HepG2 (cell line): ENCODE measurements around the gene ADCY7. TPM values are rescaled to one million over a fixed set of nuclear protein-coding genes. Genes with fewer than 3 reads are reported as not detected.

Experiments used
- ATAC-seq: fragments of 200-7000 bp; cut with Tn5 transposase; 3 replicates; pipeline ENCODE4 v1.9.1; 2020; ENCODE audit warnings: mild to moderate bottlenecking, moderate library complexity
- BruUV-seq: library from RNA; stranded (reverse); fragments of 400-500 nt; replicated peaks from 2 replicates; lab custom pipeline; 2021; lab: Mats Ljungman, UMichigan
- CTCF ChIA-PET: fragments of 300-600 bp; formaldehyde crosslinking; extraction: SDS; loops from one replicate; lab custom pipeline; 2021; ENCODE audit warnings: low total read pairs, inconsistent platforms, low intra/inter-chr PET ratio; lab: Yijun Ruan, JAX
- POLR2A ChIA-PET: fragments of 350-600 bp; sonication (Branson Sonifier 250); formaldehyde crosslinking; loops from one replicate; lab custom pipeline; 2020; ENCODE audit warnings: antibody characterized with exemption, inconsistent platforms; lab: Yijun Ruan, JAX
- DNase-seq: peaks from one replicate; pipeline ENCODE4 v3.0.0-alpha.2; 2015; ENCODE audit warnings: low spot score
- FAIRE-seq: peaks from 3 replicates; lab custom pipeline; 2011; peaks lifted over from hg19 to GRCh38; lab: Jason Lieb, UNC
- H2AFZ ChIP-seq: one replicate; pipeline ENCODE4 v1.6.1; 2011; ENCODE audit warnings: low read length, inconsistent platforms
- H3K27ac ChIP-seq: fragments of 300-600 bp; 3 replicates; pipeline ENCODE4 v1.8.0; 2011; ENCODE audit warnings: mixed run types, mild to moderate bottlenecking, mixed read lengths, low read length, inconsistent platforms; ENCODE audit not compliant: insufficient read depth; ENCODE audit errors: extremely low read length
- H3K27me3 ChIP-seq, 2 experiments: fragments of 200-600 bp in 1 of 2; 2 replicates in 1 of 2; 3 replicates in 1 of 2; pipeline versions ENCODE4 v1.6.0 to v1.8.0; 2011; ENCODE audit warnings: low read length in 2 of 2, mild to moderate bottlenecking in 2 of 2, moderate library complexity in 2 of 2, inconsistent platforms in 1 of 2; ENCODE audit not compliant: insufficient read depth in 2 of 2, control insufficient read depth in 1 of 2
- H3K36me3 ChIP-seq, 2 experiments: fragments of 200-600 bp in 1 of 2; replicated peaks in 1 of 2; 2 replicates in 1 of 2; 3 replicates in 1 of 2; pipeline versions ENCODE4 v1.5.1 to v1.8.0; 2011; ENCODE audit warnings: low read length in 2 of 2, inconsistent platforms in 1 of 2; ENCODE audit not compliant: insufficient read depth in 2 of 2, control insufficient read depth in 1 of 2
- H3K4me1 ChIP-seq: 2 replicates; pipeline ENCODE4 v1.5.1; 2012; ENCODE audit warnings: low read length, inconsistent platforms; ENCODE audit not compliant: insufficient read depth
- H3K4me2 ChIP-seq: 2 replicates; pipeline ENCODE4 v1.6.0; 2011; ENCODE audit warnings: low read depth, low read length, inconsistent platforms
- H3K4me3 ChIP-seq, 3 experiments: fragments of 200-600 bp in 1 of 3; sonication (generic), shearing (Covaris generic) in 1 of 3; replicated peaks in 1 of 3; 2 replicates each; pipeline ENCODE4 v1.5.1; 2011 to 2016; ENCODE audit warnings: low read length in 3 of 3, inconsistent platforms in 2 of 3, low read depth in 2 of 3, mild to moderate bottlenecking in 2 of 3, control low read depth in 1 of 3, mixed read lengths in 1 of 3; ENCODE audit not compliant: insufficient read depth in 1 of 3
- H3K79me2 ChIP-seq: one replicate; pipeline ENCODE4 v1.6.1; 2011; ENCODE audit warnings: low read length, inconsistent platforms; ENCODE audit not compliant: insufficient read depth
- H3K9ac ChIP-seq: 2 replicates; pipeline ENCODE4 v1.6.0; 2011; ENCODE audit warnings: mild to moderate bottlenecking, low read depth, low read length, inconsistent platforms; ENCODE audit not compliant: insufficient read depth
- H3K9me3 ChIP-seq: 2 replicates; pipeline ENCODE4 v1.5.1; 2012; ENCODE audit warnings: mild to moderate bottlenecking, low read length
- H4K20me1 ChIP-seq: 2 replicates; pipeline ENCODE4 v1.6.0; 2011; ENCODE audit warnings: inconsistent platforms, mild to moderate bottlenecking, low read length, moderate library complexity; ENCODE audit not compliant: insufficient read depth
- EHMT2 ChIP-seq: fragments of 200-600 bp; sonication (generic); IDR thresholded peaks from 2 replicates; pipeline ENCODE4 v1.7.0; 2017; ENCODE audit warnings: antibody characterized with exemption, low read depth, low read length, borderline replicate concordance
- HCFC1 ChIP-seq: fragments of 150-350 bp; IDR thresholded peaks from 2 replicates; pipeline ENCODE4 v1.6.1; 2014; ENCODE audit warnings: low read depth, low read length
- JDP2 ChIP-seq: sonication (generic); formaldehyde crosslinking; IDR thresholded peaks from 2 replicates; pipeline ENCODE4 v1.8.1; 2022; ENCODE audit warnings: missing genetic modification reagents, borderline replicate concordance
- MIER2 ChIP-seq: IDR thresholded peaks from 2 replicates; pipeline ENCODE4 v1.6.1; 2016; ENCODE audit warnings: missing biosample characterization, missing genetic modification reagents
- PCBP1 ChIP-seq: fragments of 200-400 bp; formaldehyde crosslinking; IDR thresholded peaks from 2 replicates; pipeline ENCODE4 v1.6.1; 2017; ENCODE audit warnings: mild to moderate bottlenecking, low read depth, low read length, borderline replicate concordance
- RAD21 ChIP-seq: fragments of 450-650 bp; formaldehyde crosslinking; IDR thresholded peaks from 2 replicates; pipeline ENCODE4 v1.5.0; 2020; ENCODE audit warnings: mild to moderate bottlenecking
- STAT5B ChIP-seq: sonication (generic); formaldehyde crosslinking; IDR thresholded peaks from 2 replicates; pipeline ENCODE4 v1.4.0; 2020; ENCODE audit warnings: missing genetic modification reagents
- TAF1 ChIP-seq: sonication (generic); formaldehyde crosslinking; IDR thresholded peaks from 2 replicates; pipeline ENCODE4 v1.4.0; 2020; ENCODE audit warnings: missing genetic modification reagents
- ZFP82 ChIP-seq: sonication (generic); formaldehyde crosslinking; IDR thresholded peaks from 2 replicates; pipeline ENCODE4 v1.5.1; 2020; ENCODE audit warnings: mild to moderate bottlenecking, missing genetic modification reagents, borderline replicate concordance
- ZNF235 ChIP-seq: sonication (generic); formaldehyde crosslinking; IDR thresholded peaks from 2 replicates; pipeline ENCODE4 v1.8.1; 2023; ENCODE audit warnings: mild to moderate bottlenecking, missing genetic modification reagents, borderline replicate concordance
- ZNF557 ChIP-seq: sonication (generic); formaldehyde crosslinking; IDR thresholded peaks from 2 replicates; pipeline ENCODE4 v1.4.0; 2020; ENCODE audit warnings: missing genetic modification reagents
- ZNF672 ChIP-seq: sonication (generic); formaldehyde crosslinking; IDR thresholded peaks from 2 replicates; pipeline ENCODE4 v1.8.1; 2022; ENCODE audit warnings: missing genetic modification reagents
- WGBS: methylation state at CpG from one replicate; pipeline ENCODE4 v1.1.6; 2017; ENCODE audit warnings: low lambda C conversion rate; 5-methylcytosine and 5-hydroxymethylcytosine counted together
- in situ Hi-C: cut with HindIII; loops from 2 replicates; pipeline ENCODE4 v1.10.0; 2017; ENCODE audit warnings: low pct_unique_long_range_greater_than_20kb; ENCODE audit not compliant: extremely low pct_ligation_motif_present
- intact Hi-C: fragments of 100-400 bp; cut with micrococcal nuclease; formaldehyde crosslinking; loops from one replicate; pipeline ENCODE4 v1.10.0; 2022; ENCODE audit not compliant: unreplicated experiment
- polyA plus RNA-seq, 8 experiments: library from polyadenylated mRNA; depleted of rRNA in 3 of 8; stranded (reverse) in 7 of 8; unstranded in 1 of 8; fragments of >200 nt; fragmentation: Illumina TruSeq in 4 of 8; extraction: Trizol in 4 of 8; gene quantifications; 2 replicates each; pipeline versions ENCODE4 v1.2.1 to v1.2.3, GENCODE V29; 2011 to 2016; ENCODE audit warnings: low read depth in 4 of 8, missing spikeins in 1 of 8, mixed read lengths in 1 of 8; ENCODE audit not compliant: insufficient read depth in 1 of 8
- total RNA-seq, 5 experiments: library from RNA; depleted of rRNA; stranded (reverse); fragments of >200 nt; fragmentation: Illumina TruSeq; extraction: Trizol; gene quantifications; 2 replicates each; pipeline ENCODE4 v1.2.3, GENCODE V29; 2016; ENCODE audit warnings: low read depth in 1 of 5
- TF ChIP-seq, protein P1 (sequence below): sonication (generic); formaldehyde crosslinking; conservative IDR thresholded peaks from 2 replicates; pipeline ENCODE4 v1.4.0; 2020; ENCODE audit warnings: missing genetic modification reagents
- TF ChIP-seq, protein P2 (sequence below): sonication (generic); formaldehyde crosslinking; IDR thresholded peaks from 2 replicates; pipeline ENCODE4 v1.4.0; 2020; ENCODE audit warnings: missing genetic modification reagents, mild to moderate bottlenecking, borderline replicate concordance
- TF ChIP-seq, protein P3 (sequence below): sonication (generic); formaldehyde crosslinking; IDR thresholded peaks from 2 replicates; pipeline ENCODE4 v1.5.0; 2020; ENCODE audit warnings: mild to moderate bottlenecking, missing genetic modification reagents, borderline replicate concordance

Gene ADCY7
- total and polyA plus RNA-seq, 2 of the 13 experiments (the other 11 are each of a cell fraction or from before 2014, with no cell fraction given): 2.2 to 4.3 TPM

DNA sequence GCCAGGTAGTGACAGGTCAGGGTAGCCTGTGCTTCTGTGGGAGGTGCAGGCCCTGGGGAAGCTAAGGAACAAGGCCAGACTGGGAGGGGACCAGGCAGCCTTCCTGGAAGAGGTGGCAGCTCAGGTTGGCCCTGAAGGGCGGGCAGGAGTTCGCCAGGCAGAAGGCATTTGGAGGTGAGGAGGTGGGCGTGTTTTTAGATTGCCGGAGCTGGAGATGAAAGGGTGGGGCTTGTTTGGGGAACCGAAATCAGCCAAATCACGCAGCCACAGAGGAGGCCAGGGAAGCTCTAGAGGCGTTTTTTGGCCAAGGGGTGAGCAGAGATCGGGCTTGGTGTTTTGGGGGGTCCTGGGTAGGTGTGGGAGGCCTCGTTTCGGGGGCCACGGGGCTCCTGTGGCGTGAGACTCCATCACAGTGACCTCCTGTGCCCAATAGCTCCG is 7.6 kb downstream of the ADCY7 start:
- ATAC-seq: no peak
- TF ChIP-seq, protein P1, sequence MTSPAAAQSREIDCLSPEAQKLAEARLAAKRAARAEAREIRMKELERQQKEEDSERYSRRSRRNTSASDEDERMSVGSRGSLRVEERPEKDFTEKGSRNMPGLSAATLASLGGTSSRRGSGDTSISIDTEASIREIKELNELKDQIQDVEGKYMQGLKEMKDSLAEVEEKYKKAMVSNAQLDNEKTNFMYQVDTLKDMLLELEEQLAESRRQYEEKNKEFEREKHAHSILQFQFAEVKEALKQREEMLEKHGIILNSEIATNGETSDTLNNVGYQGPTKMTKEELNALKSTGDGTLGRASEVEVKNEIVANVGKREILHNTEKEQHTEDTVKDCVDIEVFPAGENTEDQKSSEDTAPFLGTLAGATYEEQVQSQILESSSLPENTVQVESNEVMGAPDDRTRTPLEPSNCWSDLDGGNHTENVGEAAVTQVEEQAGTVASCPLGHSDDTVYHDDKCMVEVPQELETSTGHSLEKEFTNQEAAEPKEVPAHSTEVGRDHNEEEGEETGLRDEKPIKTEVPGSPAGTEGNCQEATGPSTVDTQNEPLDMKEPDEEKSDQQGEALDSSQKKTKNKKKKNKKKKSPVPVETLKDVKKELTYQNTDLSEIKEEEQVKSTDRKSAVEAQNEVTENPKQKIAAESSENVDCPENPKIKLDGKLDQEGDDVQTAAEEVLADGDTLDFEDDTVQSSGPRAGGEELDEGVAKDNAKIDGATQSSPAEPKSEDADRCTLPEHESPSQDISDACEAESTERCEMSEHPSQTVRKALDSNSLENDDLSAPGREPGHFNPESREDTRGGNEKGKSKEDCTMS (CRISPR knock-in tag): no peak
- TF ChIP-seq EHMT2 (no peak), ZNF672 (CRISPR knock-in tag) (no peak), MIER2 (CRISPR knock-in tag) (no peak), ZNF235 (CRISPR knock-in tag) (no peak), RAD21 (CRISPR knock-in tag) (no peak), HCFC1 (no peak), STAT5B (CRISPR knock-in tag) (no peak), ZNF557 (CRISPR knock-in tag) (no peak), JDP2 (CRISPR knock-in tag) (no peak), ZFP82 (CRISPR knock-in tag) (no peak), PCBP1 (no peak), TAF1 (CRISPR knock-in tag) (no peak)
- TF ChIP-seq, protein P2, sequence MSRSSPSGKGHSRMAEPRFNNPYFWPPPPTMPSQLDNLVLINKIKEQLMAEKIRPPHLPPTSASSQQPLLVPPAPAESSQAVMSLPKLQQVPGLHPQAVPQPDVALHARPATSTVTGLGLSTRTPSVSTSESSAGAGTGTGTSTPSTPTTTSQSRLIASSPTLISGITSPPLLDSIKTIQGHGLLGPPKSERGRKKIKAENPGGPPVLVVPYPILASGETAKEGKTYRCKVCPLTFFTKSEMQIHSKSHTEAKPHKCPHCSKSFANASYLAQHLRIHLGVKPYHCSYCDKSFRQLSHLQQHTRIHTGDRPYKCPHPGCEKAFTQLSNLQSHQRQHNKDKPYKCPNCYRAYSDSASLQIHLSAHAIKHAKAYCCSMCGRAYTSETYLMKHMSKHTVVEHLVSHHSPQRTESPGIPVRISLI (CRISPR knock-in tag): no peak
- TF ChIP-seq, protein P3, sequence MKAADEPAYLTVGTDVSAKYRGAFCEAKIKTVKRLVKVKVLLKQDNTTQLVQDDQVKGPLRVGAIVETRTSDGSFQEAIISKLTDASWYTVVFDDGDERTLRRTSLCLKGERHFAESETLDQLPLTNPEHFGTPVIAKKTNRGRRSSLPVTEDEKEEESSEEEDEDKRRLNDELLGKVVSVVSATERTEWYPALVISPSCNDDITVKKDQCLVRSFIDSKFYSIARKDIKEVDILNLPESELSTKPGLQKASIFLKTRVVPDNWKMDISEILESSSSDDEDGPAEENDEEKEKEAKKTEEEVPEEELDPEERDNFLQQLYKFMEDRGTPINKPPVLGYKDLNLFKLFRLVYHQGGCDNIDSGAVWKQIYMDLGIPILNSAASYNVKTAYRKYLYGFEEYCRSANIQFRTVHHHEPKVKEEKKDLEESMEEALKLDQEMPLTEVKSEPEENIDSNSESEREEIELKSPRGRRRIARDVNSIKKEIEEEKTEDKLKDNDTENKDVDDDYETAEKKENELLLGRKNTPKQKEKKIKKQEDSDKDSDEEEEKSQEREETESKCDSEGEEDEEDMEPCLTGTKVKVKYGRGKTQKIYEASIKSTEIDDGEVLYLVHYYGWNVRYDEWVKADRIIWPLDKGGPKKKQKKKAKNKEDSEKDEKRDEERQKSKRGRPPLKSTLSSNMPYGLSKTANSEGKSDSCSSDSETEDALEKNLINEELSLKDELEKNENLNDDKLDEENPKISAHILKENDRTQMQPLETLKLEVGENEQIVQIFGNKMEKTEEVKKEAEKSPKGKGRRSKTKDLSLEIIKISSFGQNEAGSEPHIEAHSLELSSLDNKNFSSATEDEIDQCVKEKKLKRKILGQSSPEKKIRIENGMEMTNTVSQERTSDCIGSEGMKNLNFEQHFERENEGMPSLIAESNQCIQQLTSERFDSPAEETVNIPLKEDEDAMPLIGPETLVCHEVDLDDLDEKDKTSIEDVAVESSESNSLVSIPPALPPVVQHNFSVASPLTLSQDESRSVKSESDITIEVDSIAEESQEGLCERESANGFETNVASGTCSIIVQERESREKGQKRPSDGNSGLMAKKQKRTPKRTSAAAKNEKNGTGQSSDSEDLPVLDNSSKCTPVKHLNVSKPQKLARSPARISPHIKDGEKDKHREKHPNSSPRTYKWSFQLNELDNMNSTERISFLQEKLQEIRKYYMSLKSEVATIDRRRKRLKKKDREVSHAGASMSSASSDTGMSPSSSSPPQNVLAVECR (CRISPR knock-in tag): no peak

More for the DNA sequence above, 7.6 kb downstream of the ADCY7 start:
- peaks cover 2 to 26% of the 10 kb centered on the region in 2 experiments; a peak in 3 of 5 replicates for H3K27me3 ChIP-seq
- POLR2A ChIA-PET: interaction anchor here (1.2 kb wide), 2 partner anchors 9 to 39 kb away, joined by 3 to 4 read pairs; no protein-coding TSS in a partner anchor
- 25% methylated on average over 13 of the region's 13 CpGs for WGBS
- no peaks in the 10 kb centered on the region for H3K9me3 ChIP-seq
- DNase-seq (no peak), FAIRE-seq (no peak)
- no peak overlapping the region for H3K27ac ChIP-seq
- H3K79me2 ChIP-seq: no peaks in the 10 kb centered on the region
- no peaks in the 10 kb centered on the region for H4K20me1 ChIP-seq
- H2AFZ ChIP-seq: no peak overlapping the region
- in situ Hi-C loops (loop anchor here (5.0 kb wide), 1 partner anchor 48 kb away; no protein-coding TSS in a partner anchor), intact Hi-C loops (no loop called here)
- H3K4me2 ChIP-seq: no peak overlapping the region
- H3K36me3 ChIP-seq: no peaks in the 10 kb centered on the region
- no peak overlapping the region for H3K9ac ChIP-seq
- no TSS peak for BruUV-seq
- H3K4me3 ChIP-seq: no peak overlapping the region
- H3K4me1 ChIP-seq: peaks cover 21% of the 10 kb centered on the region
- CTCF ChIA-PET: no interaction called here
